Cardiac septum (tissue), 1 donor: ENCODE measurements around the gene APOBEC4. TPM values are rescaled to one million over a fixed set of nuclear protein-coding genes. Genes with fewer than 3 reads are reported as not detected.

Experiments
- DNase-seq: peaks from one replicate; pipeline ENCODE4 v3.0.0-alpha.2; 2020; ENCODE audit warnings: low spot score
- intact Hi-C: fragments of 100-400 bp; cut with DNase I; formaldehyde crosslinking; loops from one replicate; pipeline ENCODE4 v1.14.0; 2022
- total RNA-seq: library from RNA; stranded (reverse); fragmentation: NEBNext Ultra II Directional; extraction: Animal tissue kit (Norgen Biotek cat#: 25700); gene quantifications from one replicate; pipeline ENCODE4 v1.2.1, GENCODE V29; 2021
- donor health status: DM: no; HTN: no; CAD: no.

Gene APOBEC4
- total RNA-seq, 1 donor from 2014 or later, result not detected

DNA sequence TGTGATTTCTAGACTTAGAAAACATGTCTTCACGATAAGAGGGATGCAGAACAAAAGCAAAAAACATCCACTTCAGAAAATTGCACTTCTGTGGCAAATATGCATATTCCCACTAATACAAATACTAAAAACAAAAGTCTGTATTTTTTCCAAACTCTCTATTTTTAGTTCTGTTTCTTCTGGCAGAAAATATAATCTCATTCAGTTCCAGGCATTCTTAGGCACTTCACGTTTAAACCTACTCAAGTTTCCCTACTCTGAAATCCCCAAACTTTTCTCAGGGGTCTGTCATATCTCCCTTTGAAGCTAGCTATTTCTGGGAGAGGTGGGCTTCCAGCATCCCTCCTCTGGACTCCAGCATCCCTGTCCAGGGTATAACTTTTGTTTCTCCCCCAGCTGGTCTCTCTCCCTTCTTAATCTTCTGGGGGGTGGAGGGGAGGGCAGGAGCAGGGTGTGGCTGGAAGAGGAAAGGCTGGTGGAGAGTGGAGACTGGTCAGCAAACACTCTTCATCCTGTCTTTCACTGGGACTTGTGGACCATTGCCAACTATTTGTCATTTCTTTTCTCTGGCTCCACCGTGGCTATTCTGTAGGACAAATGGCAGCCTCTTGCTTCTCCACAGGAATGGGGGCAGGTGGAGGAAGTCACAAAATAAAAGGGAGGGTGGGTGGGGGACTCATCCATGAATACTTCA, 43.2 kb downstream of the APOBEC4 start:
- intact Hi-C loops, result loop anchor here (5.0 kb wide), 1 partner anchor 68 kb away; no protein-coding TSS in a partner anchor

DNA sequence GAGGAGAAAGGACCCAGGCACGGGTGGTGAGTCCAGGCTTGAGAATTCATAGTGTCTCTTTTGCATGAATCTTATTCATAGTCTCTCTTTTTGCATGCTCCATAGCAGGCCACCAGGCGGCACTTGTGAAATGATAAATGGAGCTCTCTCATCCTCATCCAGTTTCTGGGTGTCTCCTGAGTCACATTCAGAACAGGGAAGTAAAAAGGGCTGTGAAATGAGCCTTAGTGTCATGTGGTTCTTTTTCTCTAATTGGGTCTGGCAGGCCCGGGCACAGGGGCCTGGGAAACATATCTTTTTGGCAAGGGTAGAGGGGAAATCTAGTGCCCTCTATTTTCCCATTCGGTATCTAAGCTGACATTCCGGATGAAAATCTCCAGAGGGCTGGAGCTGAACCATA, 43.8 kb downstream of the APOBEC4 start:
- intact Hi-C loops, result loop anchor here (5.0 kb wide), 1 partner anchor 67 kb away; no protein-coding TSS in a partner anchor
- peak; percentile 87 for DNase-seq

More for the DNA sequence above, 43.2 kb downstream of the APOBEC4 start:
- no peak for DNase-seq

- intact Hi-C loops, result loop anchor here (5.0 kb wide), 1 partner anchor 65 kb away; no protein-coding TSS in a partner anchor
- no peak for DNase-seq
Observed at GRCh38 chr1:183607322-183607980, 45.7 kb downstream of the APOBEC4 start.

DNA sequence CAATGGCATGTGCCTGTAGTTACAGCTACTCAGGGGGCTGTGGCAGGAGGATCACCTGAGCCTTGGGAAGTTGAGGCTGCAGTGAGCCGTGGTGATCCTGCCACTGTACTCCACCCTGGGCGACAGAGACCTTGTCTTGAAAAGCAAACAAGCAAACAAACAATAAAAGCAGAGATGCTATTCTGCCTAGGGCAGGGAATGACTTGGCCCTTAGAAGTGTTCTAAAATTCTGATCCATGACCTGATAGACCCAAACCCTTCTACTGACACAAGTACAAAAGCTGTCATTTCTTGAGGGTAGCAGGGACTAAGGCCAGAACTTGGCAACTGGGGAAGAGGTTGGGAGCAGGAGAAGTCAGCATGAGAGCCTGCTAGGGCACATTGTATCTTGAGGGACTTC, 47.2 kb downstream of the APOBEC4 start:
- intact Hi-C loops, result loop anchor here (5.0 kb wide), 1 partner anchor 64 kb away; no protein-coding TSS in a partner anchor
- no peak for DNase-seq

GRCh38 chr1:183604815-183605214, 48.3 kb downstream of the APOBEC4 start:
- intact Hi-C loops, result loop anchor here (5.0 kb wide), 1 partner anchor 63 kb away; no protein-coding TSS in a partner anchor
- DNase-seq, result peak; percentile 90

GRCh38 chr1:183604038-183604808, 48.9 kb downstream of the APOBEC4 start:
- intact Hi-C loops, result no loop called here
- peak; percentile 93 for DNase-seq

DNA sequence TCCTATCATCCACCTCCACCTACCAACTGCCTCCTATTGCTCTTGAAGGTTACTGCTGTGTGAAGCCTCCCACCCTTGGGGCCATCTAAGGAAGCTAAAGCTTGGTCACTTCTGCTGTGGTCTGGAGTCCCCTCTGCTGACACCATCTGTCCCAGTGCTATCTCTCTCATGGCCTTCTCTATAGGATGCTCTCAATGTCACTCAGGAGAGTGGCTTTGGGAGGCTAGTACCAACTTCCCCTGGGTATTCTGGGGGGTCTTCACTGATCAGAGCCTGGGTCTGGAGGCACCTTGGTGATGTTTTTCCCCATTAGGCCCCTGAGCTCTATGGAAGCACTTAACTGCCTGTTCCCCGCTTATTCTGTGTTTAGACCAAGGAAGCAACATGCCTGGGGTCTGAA, 50.6 kb downstream of the APOBEC4 start:
- intact Hi-C loops, result no loop called here

DNA sequence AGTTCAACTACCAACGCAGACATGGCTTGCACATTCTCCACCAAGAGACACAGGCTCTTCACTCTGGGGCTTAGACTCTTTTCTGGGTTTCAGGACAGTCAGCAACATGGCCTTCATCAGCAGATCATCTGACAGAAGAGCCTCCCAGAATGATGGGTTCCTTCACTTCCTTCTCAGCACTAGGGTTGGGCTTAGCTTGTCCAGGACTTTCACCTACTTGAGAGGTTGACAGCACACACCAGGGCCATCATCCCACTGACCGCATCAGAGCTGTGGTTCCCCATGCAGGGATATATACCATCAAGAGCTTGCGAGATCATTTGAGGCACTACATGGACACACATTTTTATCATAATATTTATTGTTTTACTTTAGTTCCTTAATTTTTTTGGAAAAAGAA, 52.5 kb downstream of the APOBEC4 start:
- DNase-seq, result no peak
- intact Hi-C loops, result no loop called here

More for the DNA sequence above, 50.6 kb downstream of the APOBEC4 start:
- no peak for DNase-seq

- DNase-seq, result no peak
- intact Hi-C loops, result no loop called here
Observed at GRCh38 chr1:183600136-183600535, 53.0 kb downstream of the APOBEC4 start.

DNA sequence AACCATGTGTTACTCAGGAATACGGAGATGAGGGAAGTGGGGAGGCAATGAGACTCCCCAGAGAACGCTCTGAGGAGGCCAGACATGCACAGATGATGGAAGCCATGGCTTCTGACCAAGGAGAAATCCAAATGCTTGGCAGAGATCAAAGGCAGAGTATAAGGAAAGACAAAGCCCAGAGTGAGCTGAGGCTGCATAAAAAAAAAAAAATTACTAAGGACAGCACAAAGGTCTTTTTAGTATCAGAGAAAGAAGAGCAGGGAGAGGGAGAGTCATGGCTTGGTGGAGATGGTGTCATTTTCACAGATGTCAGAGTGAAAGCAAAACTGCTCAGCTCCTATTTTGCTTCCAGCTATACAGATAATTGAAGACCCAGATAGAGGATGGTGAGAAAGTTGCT, 54.7 kb downstream of the APOBEC4 start:
- intact Hi-C loops, result no loop called here
- DNase-seq, result no peak

DNA sequence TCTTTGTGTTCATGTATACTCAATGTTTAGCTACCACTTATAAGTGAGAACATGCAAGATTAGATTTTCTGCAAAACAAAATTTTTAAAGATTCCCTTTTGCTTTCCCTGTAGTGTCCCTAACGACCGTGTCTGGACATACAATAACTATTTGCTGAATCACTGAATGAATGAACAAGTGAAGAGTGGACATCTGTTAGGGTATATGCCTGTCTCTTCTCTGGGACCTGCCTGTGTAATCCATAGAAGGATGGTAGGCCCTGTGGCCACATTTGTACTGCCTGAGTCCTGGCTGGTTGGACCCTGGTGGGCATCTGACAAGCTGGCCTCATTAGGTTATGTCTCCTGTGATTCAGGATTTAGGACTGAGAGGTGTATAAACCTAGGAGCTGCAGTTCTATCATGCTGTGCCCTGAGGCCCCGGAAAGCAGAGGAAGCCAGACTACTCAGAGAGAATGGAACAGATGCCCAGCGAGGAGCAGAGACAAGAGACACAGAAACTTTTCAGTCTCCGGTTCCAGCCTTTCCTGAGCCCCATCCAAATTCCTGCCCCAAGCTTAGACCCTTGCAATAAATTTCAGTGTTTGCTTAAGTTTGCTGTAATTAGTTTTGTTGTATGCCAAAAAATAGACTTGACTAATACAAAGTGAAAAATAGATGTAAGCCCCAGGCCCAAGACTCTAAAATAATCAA, 55.3 kb downstream of the APOBEC4 start:
- DNase-seq, result no peak
- intact Hi-C loops, result no loop called here

DNA sequence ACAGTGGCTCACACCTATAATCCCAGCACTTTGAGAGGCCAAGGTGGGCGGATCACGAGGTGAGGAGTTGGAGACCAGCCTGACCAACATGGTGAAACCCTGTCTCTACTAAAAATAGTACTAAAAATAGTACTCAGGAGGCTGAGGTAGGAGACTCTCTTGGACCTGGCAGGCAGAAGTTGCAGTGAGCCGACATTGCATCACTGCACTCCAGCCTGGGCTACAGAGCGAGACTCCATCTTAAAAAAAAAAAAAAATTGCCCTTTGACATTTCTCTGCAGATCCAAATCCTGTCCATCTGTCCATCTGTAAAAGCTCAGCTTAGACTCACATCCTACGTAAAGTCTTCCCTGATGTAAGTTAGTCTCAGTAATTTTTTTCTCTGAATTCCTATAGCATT, 56.6 kb downstream of the APOBEC4 start:
- no peak for DNase-seq
- intact Hi-C loops, result no loop called here

Other genes starting within 250 kb of the APOBEC4 start
- gene NMNAT2, start 234.9 kb downstream of the APOBEC4 start, total RNA-seq, result 1.9 TPM
- gene SMG7, start 180.8 kb downstream of the APOBEC4 start, total RNA-seq, result 40.2 TPM
- 4.5 TPM for gene NCF2, start 62.9 kb downstream of the APOBEC4 start, total RNA-seq
- 49.8 TPM for gene ARPC5, start 17.5 kb downstream of the APOBEC4 start, total RNA-seq
- 19.6 TPM for gene RGL1, start 151.8 kb upstream of the APOBEC4 start, total RNA-seq